NCI-H446 (cell line): ENCODE measurements around the gene TOP1.
"Not testable (repeated sequence)": the region's sequence is repeated elsewhere in the genome, so short reads cannot be mapped to it uniquely, and the experiment has no call there.

ENCODE experiments used
- DNase-seq, 2 experiments: peaks; one replicate each; lab custom pipeline; 2025; lab: John Stamatoyannopoulos, UW

The TOP1 gene

GRCh38 chr20:41131594-41132387, 103.2 kb downstream of the TOP1 start:
- DNase-seq, result no peak

GRCh38 chr20:41132388-41132775, 103.8 kb downstream of the TOP1 start:
- DNase-seq, result not testable (repeated sequence)

DNA sequence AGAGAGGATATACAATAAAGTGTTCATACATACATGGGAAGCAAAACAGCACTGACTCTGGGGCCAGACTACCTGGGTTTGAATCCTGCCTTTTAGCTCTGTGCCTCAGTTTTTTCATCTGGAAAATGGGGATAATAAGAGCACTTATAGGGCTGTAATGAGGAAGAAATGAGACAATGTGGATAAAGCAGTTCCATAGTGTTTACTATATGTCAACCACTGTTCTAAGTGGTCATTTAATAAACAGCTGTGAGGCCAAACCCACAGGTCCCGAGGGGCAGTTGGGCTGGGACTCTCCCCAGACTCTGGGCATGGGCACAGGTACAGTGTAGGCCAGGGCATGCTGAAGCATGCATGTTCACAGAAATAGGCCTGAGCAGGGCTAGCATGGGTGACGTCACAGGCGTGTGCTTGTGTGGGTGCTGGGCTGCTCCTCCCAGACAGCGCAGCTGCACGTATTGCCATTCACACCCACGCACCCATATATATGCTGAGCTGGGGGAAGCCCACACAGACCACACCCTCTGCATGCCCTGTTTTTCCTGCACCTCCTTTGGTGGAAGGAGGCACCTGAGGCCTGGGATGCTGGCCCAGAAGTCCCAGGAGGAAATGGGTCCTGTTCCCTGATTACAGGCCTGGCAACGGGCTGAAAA, 105.2 kb downstream of the TOP1 start:
- DNase-seq, result no peak

GRCh38 chr20:41134362-41135186, 106.0 kb downstream of the TOP1 start:
- DNase-seq, result no peak

DNA sequence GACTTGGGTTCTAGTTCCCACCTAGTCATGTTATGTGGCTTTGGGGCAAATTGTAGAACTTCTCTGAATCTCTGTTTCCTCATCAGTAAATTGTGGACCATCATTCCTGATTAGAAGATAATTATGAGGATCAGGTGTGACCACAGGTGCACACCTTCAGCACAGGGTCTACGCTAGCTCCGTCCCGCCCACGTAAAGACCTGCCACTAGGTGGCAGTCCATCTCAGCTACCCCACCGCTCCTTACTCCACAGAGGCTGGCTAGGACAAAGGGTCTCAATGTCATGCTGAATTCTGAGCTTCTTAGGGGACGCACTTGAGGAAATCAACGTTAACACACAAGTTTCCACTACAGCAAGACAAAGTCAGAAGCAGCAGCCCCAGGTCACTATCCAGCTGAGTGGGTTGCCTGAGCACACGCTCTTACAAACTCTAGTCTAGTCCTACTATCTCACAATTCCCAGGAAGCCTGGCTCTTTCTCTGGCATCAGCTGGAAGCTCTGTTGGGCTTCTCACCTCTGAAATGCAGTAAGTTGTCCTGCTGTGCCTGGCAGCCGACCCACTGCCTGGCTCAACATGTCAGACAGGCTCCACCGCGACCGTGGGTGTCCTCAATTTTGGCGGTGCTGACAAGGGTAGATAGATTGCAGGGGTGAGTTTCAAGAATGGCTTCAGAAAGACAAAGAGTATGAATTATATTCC, 106.7 kb downstream of the TOP1 start:
- peak; percentile 17 to 60 for DNase-seq

DNA sequence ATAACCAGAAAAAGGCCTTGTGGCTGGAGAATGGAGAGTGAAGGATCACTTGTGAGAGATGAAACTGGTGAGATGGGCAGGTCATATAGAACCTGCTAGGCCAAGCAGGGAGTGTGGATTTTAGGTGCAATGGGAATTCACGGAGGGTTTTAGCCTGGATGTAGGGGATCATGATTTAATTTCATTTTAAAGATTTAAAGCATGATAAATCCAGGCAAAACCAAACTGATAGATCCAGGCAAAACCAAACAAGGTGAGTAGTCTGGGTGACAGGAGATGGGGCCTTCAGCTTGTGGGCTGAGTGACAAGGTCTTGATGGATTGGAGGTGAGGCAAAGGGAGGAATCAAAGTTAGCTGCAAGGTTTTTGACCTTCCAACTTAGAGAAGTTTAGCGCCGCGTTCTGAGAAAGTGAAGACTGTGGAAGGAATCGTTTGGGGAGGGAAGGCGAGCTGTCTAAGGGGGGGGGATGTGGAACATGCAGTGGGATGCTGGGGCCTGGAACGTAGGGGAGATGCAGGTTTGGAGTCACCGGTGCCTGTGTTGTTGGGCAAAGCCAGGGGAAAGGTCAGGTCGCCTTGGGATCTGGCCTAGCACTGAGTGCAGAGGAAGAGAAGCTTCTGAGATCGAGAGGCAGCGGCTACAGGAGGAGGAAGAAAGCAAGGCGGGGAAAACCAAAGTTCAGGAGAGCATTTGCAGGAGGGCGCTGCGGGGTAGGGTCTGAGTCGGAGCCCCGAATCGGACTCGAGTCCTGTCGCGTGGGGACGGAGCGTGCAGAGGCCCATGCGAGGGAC, 107.5 kb downstream of the TOP1 start:
- no peak for DNase-seq

DNA sequence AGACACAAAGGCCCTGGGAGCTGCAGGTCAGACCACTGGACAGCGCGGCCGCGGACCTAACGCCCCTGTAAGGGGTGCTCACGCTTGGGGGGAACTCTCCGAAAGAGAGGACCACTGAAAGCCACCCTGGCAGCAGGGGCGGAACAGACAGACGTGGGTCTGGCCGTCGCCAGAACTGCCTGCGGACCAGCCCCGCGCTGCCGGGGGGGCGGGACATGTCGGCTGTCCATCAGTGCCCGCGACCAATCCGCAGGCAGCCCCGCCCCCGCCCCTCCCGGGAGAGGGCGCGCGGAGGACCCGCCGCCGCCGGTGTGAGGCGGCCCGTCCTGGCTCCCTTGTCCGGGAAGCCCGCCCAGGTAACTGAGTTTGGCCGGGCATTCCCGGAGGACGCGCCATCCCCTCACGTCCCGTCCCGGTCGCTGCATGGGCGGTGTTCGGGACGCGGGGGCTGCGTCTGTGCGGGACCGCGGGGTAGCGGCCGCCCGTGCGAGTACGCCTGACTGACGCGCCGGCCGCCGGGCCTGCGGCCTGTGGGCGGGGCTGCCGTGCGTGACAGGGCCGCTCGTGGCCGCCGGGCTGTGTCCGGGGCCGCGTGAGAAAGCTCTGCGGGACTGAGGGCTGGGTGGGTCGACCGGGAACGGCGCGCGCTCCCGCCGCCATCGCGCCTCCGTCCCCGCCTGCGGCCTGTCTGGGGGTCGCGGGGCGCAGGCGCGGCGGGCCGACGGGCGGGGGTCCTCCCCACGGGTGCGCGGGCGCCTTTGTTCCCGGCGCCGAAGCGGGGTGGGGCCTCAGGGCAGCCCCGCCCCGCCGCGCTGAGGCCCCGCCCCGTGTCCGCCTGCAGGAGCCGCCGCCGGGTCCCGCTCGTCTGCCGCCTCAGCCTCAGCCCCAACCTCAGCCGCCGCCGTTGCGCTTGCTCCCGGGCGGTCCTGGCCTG, 108.3 kb downstream of the TOP1 start, which contains the start of gene PLCG1:
Gene PLCG1, plus strand, starts transcription at position 864 of the 934 bp plus-strand sequence. CDS start 99 bp downstream, outside the sequence.
- DNase-seq, result peak; percentile 75 to 89

GRCh38 chr20:41137614-41138474, 109.2 kb downstream of the TOP1 start:
- peak; percentile 64 to 77 for DNase-seq

DNA sequence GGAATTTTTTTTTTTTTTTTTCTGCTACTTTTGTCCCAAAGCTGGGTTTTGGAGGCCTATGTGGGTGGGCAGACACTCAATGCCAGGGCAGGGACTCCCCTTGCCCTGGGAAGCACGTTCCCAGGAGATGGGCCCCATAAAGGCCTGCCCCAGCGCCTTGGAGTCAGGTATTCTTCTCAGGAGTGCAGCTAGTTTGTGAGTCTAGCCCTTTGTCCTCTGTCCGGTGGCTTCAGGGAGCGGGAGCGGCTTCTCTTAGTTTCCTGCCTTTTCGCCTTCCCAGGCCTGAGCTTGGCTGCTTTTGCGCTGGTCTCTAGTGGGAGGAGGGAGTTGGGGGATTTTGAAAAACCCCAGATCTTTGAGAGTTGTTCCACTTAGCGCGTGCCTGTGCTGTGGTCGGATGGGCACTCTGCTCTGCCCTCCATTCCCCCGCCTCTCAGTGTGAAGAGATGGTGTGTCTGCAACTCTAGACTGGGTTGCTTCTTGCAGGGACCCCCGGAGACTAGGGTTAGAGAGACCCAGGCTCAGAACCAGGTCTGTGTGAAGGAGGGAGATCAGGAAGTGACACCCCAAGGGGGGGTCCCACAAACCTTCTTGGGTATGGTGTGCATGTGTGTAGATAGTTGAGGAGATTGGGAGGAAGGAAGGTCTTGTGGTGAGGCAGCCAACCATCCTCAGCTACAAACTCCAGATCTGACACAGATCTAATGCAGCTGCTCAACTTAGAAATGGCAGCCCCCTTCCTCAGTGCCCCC, 110.0 kb downstream of the TOP1 start:
- no peak for DNase-seq

DNA sequence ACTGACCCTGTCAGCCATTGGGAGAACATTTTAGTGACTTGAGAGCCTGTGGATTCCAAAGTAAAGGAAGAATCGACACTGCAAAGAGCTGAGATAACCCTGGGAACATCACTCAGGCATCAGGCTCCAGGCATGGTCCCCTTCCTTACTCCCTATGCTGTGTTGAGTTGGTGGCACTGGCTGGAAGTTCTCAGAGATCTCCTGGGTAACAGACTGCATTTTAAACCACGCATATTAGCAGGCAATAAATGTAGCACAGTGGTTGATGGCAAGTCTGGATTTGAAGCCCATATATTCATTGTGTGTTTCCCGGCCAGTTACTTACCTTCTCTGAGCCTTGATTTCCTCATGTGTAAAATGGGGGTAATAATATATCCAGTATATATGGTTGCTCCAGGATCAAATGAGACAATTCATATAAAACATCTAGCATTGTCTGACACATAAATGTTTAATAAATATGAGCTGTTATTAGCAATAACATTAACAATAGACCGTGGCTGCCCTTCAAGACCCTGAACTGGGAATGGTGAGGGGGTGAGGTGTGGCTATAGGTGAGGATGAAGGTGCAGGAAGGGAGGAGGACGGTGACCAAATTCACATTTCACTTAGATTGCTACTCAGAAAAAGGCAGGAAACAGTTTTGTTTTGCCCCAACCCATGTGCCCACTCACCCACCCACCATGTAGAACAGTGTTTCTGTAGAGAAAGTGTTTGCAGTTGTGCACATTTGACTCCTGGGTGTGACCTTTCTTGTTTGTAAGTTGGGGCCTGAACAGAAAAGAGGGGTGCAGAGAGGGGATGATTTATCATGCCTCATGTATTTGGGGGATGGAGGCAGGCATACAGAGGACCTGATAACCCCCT, 110.8 kb downstream of the TOP1 start:
- no peak for DNase-seq

- DNase-seq, result no peak
Measured at GRCh38 chr20:41140226-41141133, 111.9 kb downstream of the TOP1 start.

DNA sequence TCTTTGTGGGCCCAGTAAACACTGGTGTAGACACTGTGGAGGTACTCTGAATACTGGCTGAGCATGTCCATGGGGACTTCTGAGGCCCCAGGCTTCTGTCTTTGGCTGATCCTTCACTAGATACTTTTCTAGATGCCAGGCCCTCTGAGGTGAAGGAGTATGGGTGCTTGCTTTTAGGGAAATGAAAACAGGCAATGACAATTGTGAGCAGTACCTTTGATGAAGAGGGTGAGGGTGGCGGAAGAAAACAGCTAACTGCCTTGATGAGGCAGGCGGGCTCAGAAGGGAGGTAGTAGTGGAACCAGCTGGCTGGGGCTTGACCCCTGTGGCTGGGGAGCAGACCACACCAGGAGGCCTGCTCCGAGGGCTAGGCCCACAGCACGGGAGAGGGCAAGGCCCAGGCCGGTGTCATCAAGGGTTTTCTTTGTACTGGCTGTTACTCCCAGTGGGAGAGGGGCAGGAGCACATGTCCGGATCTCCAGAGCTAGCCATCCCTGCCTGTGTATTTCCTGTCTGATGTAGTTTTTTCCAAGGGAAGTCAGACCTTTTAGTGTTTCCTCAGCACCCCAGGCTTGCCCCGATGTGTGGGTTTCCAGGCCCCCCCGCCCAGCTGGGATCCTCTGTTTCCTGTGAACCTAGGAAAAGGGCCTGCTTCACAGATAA, 112.7 kb downstream of the TOP1 start:
- no peak for DNase-seq

GRCh38 chr20:41142245-41142644, 113.6 kb downstream of the TOP1 start:
- no peak for DNase-seq

DNA sequence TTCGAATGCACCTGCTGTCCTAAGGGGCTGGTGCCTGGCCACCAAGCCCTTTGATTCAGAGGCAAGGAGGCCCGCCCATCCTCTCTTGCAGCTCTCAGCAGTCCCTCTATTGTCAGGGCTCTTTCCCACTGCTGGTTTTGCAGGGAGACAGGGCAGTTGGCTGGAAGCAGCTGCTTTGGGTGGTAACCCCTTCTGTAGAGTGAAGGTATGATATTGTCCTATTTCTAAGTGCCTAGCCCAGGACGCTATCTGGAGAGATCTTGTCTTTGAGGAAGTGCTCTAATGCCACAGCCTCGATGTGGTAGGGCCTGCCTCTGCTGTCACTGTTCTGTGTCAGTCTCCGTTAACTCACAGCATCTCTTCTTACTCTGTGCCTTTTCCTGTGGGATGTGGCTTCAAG, 114.3 kb downstream of the TOP1 start:
- no peak for DNase-seq

- DNase-seq, result no peak
Measured at GRCh38 chr20:41143354-41143753, 114.7 kb downstream of the TOP1 start.

- no peak for DNase-seq
Measured at GRCh38 chr20:41145317-41145716, 116.7 kb downstream of the TOP1 start.
